ENCODE results near the gene BRF1. TPM values are rescaled to one million over a fixed set of nuclear protein-coding genes. Genes with fewer than 3 reads are reported as not detected.
A peak's percentile ranks its signal among the peaks of the same experiment; 100 is the strongest.

The BRF1 gene
- total and polyA plus RNA-seq, 2 of the 13 experiments (the other 11 are each of a cell fraction or from before 2014, with no cell fraction given), result 5.1 to 11.0 TPM

DNA sequence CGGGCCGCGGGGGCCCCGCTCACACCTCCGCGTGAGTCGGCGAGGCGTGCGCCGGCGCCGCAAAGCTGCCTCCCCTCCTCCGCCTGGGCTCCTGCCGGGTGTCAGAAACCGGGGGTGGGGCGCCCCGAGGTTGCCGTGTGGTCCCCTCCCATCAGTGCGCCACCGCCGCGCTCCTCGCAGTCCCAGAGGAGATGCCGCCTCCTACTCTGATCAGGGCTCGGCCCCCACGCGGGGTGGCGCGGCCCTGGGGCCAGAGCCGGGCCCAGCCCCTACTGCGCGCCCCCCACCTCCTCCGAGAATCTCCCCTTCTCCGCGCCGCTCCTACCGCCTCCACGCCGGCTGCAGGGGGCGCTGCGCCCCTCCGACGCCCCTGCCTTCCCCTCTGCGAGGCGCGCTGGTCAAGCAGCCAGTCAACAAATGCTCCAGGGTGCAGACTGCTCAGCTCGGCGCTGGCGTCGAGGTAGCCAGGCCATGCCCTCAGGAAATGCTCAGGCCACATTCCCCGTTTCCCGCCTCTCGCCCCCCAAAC lies 131.8 kb downstream of the BRF1 start (continued):
- 0 out of 4 replicates have a peak, but pooled peaks of 1 of the 2 experiments have one; percentile 43 for TF ChIP-seq HMGXB4 (CRISPR knock-in tag; IDR thresholded peaks at IDR 0.05; ENCODE audit: borderline replicate concordance in 1 of 2, low read depth in 1 of 2)
- peak; percentile 93 for TF ChIP-seq ZNF3 (CRISPR knock-in tag; IDR thresholded peaks at IDR 0.05)
- TF ChIP-seq MAX (IDR thresholded peaks at IDR 0.05), result peak; percentile 20; the same call in 1 of the 2 replicates
- TF ChIP-seq ZBTB8A (CRISPR knock-in tag; IDR thresholded peaks at IDR 0.05; ENCODE audit: borderline replicate concordance, low read depth), result no peak
- TF ChIP-seq, protein P1, sequence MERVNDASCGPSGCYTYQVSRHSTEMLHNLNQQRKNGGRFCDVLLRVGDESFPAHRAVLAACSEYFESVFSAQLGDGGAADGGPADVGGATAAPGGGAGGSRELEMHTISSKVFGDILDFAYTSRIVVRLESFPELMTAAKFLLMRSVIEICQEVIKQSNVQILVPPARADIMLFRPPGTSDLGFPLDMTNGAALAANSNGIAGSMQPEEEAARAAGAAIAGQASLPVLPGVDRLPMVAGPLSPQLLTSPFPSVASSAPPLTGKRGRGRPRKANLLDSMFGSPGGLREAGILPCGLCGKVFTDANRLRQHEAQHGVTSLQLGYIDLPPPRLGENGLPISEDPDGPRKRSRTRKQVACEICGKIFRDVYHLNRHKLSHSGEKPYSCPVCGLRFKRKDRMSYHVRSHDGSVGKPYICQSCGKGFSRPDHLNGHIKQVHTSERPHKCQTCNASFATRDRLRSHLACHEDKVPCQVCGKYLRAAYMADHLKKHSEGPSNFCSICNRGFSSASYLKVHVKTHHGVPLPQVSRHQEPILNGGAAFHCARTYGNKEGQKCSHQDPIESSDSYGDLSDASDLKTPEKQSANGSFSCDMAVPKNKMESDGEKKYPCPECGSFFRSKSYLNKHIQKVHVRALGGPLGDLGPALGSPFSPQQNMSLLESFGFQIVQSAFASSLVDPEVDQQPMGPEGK (CRISPR knock-in tag; IDR thresholded peaks at IDR 0.05), result 0 out of 2 replicates have a peak, but pooled peaks have one; percentile 20
- TF ChIP-seq KLF13 (CRISPR knock-in tag; IDR thresholded peaks at IDR 0.05), result no peak
- TF ChIP-seq ZNF101 (CRISPR knock-in tag; IDR thresholded peaks at IDR 0.05; ENCODE audit: borderline replicate concordance, low read depth), result no peak
- TF ChIP-seq, protein P2, sequence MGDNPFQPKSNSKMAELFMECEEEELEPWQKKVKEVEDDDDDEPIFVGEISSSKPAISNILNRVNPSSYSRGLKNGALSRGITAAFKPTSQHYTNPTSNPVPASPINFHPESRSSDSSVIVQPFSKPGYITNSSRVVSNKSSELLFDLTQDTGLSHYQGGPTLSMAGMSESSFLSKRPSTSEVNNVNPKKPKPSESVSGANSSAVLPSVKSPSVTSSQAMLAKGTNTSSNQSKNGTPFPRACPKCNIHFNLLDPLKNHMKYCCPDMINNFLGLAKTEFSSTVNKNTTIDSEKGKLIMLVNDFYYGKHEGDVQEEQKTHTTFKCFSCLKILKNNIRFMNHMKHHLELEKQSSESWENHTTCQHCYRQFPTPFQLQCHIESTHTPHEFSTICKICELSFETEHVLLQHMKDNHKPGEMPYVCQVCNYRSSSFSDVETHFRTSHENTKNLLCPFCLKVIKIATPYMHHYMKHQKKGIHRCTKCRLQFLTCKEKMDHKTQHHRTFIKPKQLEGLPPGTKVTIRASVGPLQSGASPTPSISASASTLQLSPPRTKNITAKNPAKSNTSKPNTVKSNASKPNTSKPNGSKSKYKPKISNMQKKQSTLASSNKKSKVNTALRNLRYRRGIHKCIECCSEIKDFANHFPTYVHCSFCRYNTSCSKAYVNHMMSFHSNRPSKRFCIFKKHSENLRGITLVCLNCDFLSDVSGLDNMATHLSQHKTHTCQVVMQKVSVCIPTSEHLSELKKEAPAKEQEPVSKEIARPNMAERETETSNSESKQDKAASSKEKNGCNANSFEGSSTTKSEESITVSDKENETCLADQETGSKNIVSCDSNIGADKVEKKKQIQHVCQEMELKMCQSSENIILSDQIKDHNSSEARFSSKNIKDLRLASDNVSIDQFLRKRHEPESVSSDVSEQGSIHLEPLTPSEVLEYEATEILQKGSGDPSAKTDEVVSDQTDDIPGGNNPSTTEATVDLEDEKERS (CRISPR knock-in tag; IDR thresholded peaks at IDR 0.05), result no peak

Measured in HepG2 (cell line).